Stimulated activated CD4-positive, alpha-beta T cell treated with anti-CD3 and anti-CD28 coated beads, Interleukin-15, amount 100 ng/mL, for 48 hours (primary cell): ENCODE results near the gene SH2D6.

Source experiments
- DNase-seq, 2 donors: peaks; one replicate each; pipeline ENCODE4 v3.0.0-alpha.2; 2020; ENCODE audit warnings: low read depth in 2 of 2

The SH2D6 gene

DNA sequence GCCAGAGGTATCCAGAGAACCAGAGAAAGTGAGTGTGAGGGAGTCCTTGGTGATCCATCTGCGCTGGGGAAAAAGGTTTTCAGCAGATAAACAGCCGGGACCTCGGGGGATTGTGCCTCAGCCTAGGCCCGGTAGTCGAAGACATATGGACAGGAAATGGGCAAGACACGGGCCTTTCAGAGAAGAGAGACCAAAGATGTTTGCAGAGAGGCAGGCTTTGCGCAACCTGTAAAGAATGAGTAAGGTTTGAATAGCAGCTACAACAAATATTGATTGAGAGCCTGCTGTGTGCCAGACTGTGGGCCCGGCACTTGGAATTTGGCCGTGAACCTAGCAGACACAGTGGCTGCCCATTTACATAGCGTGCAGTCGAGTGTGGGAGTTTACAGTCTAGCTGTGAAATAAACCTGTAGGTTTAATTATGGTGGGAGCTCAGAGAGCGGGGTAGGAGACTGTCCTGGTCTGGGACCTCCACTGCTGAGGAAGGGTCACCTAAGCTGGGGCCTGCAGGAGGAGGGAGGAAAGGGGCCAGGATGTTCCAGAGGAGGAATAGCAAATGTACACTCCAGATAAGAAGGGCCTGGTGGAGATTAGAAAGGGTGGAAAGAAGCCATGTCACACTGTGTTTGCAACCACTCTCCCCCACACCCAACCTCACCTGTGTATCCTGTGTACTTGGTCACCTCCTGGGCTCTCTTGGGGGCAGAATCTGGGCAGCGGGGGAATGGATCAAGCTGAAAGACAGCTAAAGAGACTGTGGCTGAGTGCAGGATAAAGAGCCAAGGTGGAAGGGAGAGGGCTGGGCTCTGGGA lies 3.0 kb downstream of the SH2D6 start:
- DNase-seq: no peak

DNA sequence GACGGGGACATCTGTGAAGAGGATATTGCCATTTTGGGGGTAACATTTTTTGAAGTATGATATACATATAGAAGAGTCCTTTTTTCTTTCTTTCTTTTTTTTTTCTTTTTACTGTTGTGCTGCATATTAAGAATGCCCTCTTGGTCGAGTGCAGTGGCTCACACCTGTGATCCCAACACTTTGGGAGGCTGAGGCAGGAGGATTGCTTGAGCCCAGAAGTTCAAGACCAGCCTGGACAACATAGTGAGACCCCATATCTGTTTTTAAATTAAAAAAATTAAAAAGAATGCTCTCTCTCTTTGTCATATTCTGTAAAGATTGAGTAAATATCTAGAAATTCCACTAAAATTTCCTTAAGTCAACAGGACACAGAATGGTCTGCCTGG lies 3.6 kb downstream of the SH2D6 start:
- no peak for DNase-seq

DNA sequence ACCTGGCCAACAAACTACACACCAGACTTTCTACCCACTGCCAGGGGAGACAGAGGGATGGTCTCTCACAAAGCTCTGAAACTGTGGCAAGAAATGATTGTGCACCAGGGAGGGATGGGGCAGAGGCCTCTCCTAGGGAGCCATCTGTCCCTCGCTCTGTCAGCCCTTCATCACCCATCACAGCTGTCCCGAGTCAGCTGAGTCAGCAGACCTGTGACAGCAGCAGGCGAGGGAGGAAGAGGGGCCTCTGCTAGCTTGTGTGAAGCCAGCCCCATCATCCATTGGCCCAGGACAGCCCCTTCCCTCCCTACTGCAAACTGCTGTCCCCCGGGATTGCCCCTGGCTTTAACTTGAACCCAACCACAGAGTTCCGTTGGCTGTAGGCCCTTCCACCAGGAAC lies 5.0 kb downstream of the SH2D6 start:
- no peak for DNase-seq

DNA sequence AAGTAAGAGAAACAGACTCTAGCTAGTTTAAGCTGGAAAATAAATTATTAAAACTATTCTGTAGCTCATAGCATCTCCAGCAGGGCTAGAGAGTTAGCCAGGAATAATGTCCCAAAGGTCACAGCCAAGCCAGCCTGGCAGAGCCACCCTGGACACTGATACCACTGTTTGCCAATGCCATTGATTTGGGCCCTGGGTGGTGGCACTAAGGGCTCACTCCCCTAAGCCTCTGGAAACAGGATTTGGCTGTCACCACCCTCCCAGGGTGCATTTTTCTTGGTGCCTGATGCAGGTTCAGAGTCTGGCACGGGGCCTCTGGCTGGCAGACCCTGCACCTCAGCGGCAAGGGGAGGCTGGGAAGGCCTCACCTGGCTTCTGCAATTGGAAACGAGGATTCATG lies 7.1 kb downstream of the SH2D6 start:
- DNase-seq: no peak

DNA sequence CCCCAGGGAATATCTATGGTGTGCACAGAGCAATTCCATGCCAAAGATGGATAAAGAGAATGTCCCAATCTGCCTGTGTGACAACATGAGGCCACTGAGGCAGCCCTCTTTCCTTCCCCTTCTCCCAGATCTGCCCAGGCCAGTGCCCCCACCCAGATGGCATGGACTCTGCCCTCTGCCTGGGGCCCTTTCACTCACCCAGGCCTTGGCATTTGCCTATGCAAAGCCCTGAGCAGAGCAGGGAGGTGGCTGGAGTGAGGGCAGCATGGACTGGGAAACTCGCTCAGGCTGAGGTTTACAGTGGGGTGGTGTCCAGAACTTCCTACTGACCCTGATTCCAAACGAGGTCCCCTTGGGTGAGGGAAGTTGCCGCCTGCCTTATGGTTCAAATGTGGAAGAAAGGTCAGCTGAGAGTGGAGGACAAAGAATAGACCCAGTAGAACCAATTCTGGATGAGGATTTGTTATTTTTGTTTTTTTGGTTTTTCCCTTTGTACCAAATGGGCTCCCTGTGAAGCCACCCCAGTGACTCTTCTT lies 8.9 kb downstream of the SH2D6 start:
- no peak for DNase-seq

DNA sequence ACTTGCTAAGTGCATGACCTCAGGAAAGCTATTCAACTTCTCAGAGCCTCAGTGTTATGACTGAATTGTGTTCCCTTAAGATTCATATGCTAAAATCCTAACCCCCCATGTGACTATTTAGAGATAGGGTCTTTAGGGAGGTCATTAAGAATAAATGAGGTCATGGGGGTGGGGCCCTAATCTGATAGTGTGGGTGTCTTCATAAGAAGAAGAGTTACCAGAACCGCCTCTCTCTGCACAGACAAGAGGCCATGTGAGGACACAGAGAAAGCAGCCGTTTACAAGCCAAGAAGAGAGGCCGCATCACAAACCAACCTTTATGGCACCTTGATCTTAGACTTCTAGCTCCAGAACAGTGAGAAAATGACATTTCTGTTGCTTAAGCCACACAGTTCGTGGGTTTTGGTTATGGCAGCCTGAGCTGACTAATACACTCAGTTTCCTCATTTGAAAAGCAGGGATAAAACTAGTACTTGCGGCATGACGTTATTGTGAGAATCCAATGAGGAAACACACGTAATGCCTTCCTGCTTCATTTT lies 9.9 kb downstream of the SH2D6 start:
- no peak for DNase-seq

DNA sequence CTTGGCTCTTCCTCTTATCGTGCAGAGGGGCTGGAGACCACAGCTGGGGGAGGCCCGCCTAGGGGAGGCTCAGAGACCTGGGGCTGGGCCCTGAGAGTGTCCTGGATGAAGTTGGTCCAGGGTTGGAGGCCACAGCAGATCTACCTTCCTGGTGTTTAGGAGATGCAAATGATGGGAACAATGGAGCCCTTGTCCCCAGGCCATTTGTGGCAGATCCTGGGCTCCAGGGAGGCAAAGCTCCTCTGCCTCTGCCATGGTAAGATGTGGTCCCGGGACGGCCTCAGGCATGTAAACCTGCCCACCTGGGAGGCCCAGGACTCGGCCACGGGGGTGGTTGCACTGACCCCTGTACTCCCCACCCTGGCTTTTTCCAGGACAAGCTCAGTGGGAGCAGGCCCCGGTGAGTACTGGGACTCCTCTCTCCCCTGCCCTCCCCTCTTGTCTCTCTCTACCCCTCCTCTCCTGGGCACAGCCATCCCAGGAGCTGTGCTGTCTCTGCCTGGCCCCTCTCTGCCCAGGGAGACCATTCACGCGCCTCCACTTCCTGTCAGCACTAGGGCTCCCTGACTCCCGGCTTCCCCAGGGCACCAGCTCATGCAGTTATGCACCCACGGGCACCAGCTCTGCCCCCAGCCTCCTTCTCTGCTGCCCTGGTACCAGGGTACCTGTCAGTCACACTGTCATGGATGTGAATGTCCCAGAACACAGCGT lies 10.9 kb downstream of the SH2D6 start:
- DNase-seq: no peak

DNA sequence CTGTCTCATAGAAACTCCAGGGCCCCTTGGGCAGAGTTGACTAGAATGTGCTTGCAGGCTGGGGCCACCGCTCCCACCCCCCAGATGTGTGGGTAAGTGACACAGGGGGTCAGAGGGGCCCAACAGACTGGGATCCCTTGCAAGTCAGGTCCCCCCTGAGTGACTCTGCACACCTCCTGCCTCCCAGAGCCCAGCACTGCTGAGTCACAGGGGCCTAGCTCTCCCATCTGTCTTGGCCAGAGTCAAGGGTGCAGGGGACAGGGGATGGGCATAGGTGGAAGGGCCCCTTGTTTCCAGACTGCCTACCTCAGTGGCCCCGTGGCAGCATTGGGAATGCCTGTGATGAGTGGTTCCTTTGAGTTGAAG lies 11.4 kb downstream of the SH2D6 start:
- DNase-seq: no peak

DNA sequence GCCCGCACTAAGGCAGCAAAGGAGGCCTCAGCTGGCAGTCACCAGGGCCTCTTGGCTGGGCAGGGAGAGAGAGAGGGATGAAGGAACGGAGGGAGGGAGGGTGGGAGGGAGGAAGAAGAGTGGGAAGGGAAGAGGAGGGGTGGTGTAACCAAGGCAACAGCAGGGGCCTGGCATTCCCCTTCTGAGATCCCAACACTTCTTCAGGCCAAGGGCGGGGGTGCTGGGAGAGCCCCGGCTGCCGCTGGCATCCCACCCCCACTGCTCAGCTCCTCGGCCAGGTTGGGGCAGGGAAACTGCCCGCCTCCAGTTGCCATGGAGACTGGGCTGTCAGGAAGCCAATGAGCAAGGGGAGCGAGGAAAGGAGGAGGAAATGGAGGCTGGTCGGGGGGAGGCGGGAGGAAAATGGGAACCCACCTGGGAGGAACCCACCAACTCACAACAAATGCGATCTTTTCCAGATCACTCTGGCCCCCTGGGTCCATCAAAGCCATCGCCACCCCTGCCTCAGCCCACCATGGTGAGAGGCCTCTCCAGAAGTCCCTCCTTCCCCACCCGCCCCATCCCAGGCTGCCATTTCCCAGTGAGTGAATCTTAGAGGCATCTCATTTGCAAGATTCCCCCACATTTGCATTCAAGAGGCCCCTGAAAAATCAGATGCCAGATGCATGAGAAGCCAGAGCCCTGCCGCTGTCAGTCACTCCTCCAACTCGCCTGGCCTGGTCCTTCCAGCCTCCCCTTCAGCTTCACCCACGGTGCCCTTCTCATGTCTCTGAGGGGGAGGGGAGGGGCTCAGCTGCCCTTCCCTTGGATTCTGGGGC lies 12.4 kb downstream of the SH2D6 start:
- DNase-seq: no peak

DNA sequence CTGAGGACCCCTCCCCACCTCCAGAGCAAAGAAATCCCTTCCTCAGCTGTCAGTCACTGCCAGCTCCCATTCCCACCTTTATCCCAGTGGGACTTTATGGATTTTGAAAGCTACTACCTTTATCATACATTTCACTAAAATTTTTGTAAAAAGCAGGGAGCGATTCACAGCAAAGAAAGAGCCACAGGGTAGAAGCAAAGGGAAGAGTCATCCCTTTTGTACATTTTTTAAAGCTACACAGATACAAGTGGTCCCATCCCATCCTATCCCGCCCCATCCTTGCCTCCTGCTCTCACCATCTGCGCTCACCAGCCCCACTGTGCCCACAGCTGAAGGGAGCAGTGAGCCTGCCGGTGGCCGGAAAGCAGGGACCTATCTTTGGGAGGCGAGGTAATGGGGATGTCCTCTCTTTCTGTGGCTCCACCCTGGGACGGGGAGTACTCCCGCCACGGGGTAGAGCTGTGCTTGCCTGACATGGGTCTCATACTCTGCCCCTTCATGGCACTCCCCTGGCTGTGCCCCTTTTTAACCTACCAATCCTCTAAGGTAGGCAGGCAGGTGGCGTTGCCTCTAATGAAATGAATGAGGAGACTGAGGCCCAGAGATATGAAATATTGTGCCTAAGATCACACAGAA lies 13.2 kb downstream of the SH2D6 start:
- no peak for DNase-seq

DNA sequence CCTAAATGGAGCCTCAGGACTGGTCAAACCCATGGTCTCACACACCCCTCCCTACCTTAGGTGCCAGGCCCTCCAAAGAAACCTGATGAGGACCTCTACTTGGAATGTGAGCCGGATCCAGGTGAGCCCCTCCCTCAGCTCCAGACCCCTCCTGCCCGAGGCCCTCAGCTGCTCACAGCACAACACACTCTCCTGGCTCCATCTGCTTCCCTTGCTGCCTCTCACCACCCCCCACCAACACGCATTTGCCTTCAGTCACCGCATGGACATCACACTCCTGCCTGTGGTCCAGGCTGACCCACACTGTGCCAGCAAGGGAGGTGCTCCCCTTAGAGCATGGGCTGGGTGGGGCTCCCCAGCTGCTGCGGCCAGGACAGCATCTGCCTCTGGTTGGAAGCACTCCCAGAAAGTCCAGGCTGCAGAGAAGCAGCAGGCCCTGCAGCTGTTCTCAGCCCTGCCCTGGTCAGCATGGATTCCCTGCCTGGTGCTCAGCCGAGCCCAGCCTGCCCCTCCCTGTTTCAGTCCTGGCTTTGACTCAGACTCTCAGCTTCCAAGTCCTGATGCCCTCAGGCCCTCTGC lies 15.1 kb downstream of the SH2D6 start:
- DNase-seq: no peak

DNA sequence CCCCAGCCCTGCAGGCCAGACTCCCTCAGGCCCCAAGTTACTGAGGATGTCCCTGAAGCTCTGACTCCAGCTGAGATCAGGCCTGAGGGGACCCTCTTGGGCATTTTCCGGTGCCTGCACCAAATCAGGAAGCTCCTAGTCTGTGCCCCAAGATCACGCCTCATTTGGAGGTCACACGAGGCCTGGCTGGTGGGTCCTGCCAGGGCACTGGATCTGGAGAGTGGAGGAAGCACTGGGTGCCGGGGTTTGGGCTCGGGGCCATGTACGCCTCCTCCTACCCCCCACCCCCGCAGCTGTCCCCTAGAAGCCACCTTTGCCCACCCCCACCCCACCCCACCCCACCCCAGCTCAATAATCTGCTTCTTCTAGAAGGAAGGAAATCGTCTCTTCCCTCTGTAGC lies 16.2 kb downstream of the SH2D6 start:
- DNase-seq: no peak

DNA sequence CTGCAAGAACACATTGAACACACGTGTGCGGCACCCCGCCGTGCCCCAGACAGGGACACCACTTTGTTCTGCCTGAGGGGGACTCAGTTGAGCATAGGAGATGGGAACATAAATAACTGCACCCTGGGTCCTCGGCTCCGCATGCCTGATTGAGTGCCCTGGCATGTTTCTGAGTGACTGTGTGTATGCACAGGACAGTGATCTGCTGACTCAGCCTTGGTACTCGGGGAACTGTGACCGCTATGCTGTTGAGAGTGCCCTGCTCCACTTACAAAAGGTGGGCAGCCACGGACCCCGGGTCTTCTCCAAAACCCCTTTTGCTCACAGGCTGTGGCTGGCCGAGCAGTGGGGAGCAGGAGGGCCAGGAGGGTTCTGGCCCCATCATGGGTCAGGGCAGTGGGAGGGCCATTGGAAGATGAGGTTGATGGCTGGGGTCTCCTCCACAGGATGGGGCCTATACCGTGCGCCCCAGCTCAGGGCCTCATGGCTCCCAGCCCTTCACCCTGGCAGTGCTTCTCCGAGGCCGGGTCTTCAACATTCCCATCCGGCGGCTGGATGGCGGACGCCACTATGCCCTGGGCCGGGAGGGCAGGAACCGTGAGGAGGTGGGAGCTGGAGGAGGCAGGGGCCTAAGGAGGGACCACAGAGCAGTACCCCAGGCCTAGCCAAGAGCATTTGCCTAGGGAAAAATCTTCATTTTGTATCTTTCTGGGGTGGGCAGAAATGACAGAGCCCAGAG lies 16.9 kb downstream of the SH2D6 start:
- DNase-seq: no peak

DNA sequence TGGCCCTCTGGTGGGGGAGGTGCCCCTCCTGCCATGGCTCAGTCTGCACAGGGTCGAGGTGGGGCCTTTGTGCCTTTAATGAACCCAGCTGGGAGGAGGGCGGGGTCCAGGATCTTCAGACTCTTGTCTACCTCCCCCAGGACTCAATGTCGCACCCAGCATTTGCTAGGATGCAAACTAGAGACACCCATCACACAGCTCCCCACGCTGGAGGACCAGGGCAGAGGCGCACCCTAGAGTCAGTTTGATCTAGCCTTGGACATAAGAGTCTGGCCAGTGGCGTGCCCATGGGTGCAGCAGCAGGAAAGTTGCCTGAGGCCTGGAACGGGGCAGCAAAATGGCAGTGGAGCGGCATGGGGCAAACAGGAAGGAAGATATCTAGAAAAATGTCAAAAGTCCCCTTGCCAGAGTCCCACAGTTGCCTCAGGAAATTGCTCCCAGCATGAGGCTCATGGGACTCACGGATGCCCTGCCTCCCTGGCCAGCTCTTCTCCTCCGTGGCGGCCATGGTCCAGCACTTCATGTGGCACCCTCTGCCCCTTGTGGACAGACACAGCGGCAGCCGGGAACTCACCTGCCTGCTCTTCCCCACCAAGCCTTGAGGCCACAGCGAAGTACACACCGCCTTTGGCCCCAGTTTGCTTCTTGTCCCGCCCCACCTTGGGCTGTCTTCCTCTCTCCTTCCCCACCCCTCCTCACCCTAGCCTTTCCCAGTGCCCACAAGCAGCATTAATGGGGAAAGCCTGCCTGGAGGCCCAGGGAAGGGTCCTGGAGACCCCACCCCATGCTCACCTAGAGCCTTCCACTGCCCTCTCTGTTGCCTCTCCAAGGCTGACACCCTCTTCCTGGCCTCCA lies 17.7 kb downstream of the SH2D6 start:
- no peak for DNase-seq

DNA sequence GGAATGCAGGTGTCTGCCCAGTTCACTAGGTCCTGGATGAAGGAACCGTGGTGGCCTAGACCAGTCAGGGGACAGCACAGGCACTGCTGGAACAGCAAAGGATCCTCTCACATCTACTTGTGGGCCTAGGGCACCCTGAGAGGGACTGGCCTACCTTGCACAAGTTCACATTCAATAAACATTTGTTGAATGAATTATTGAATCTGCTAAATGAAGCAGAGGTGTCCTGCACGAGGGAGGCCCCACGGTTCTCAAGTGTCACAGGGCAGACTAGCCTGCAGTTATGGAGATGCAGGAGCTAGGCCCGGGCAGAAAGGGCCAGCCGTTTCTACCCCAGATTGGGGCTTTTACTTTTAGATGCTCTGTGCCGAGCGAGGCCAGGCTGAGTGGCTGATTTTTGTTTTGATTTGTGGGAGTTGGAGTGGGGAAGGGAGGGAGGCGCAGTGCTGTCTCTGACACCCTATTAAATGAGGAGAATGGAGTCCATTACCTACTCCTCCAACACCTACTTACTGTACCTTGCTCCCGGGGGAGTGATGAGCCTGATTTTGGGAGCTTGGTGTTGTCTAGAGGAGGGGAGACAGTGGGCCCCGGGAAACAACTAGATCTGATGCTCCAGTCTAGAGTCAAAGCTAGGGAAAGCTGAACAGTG lies 18.4 kb downstream of the SH2D6 start:
- DNase-seq: no peak

DNA sequence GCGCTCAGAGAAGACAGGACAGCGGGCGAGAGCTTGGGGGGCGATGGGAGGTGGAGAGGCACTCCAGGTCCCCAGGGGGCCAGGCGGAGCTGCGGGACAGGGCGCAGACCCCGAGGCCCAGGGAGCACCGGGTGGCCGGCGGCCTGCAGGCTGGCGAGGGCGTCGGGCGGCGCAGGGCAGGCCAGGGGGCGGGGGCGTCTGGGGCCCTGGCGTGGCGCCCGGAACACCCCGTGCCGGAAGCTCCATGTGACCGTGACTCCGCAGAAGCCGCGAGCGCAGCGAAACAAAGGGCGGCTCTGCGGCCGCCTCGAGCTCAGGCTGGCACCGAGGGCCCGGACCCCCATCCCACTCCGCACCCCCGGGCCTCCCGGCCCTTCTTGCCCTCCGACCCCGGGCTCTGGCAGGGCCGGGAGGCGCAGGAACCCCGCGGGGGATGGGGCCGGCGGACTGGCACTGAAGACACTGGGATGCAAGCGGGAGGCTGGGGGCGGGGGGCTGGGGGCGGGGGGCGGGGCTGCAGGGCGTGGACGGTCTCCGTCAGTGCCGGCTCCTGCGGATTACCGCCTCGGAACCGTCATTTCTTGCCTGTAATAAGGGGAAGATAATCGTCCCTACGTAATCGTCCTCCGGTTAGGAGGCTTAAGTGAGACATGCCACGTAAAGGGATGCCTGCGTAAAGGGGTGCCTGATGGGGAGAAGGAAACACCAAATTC lies 19.1 kb downstream of the SH2D6 start:
- DNase-seq: peak; percentile 52 to 55

DNA sequence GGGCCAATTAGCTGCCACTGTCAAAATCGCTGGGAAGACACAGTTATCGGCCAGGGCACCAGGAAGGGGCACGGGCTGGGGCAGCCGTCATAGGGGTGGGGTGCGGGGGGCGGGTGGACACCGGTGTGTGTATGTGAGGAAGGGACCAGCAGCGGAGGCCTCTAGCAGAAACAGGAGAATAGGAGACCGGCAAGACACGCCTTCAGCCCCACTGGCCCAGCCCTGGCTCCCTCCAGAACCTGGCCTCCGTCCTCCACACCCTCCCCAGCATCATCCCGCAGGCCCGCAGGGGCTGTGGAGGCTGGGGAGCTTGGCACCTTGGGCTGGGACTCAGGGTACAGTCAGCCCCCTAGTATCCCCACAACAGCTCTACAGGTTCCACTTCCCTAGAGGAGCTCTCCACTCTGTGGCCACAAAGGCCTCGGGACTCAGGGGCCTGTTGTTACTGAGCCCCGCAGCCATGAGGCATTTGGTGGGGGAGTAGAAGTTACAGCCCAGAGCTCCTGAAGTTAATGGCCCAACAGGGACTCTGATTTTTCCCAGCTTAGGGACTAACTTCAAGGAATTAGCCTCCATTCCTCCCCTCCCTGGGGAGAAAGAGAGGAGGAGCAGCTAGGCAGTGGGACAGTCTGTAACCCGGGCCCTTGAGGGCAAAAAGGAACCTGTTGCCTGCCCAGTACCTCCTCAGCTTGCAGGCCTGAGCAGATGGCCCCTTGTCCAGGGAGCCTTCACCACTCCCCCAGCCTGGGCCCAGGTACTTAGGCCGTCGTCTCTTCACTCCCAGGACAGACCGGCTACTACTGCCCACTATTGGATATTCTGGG lies 19.9 kb downstream of the SH2D6 start:
- DNase-seq: no peak
